HEK293 (cell line): ENCODE data around the gene FAM240A.

Source experiments
- CTCF ChIA-PET: fragments of 350-600 bp; formaldehyde crosslinking; extraction: SDS; loops from one replicate; lab custom pipeline; 2021; ENCODE audit warnings: antibody characterized with exemption; lab: Yijun Ruan, JAX
- POLR2A ChIA-PET: fragments of 300-600 bp; formaldehyde crosslinking; extraction: SDS; loops from one replicate; lab custom pipeline; 2020; ENCODE audit warnings: antibody characterized with exemption, inconsistent platforms; lab: Yijun Ruan, JAX
- H3K27ac ChIP-seq: fragments of 200-500 bp; sonication (Bioruptor generic); 2 replicates; pipeline ENCODE4 v1.5.1; 2014; ENCODE audit warnings: low read depth, low read length, control low read depth, inconsistent platforms; ENCODE audit errors: extremely low read depth
- H3K36me3 ChIP-seq, 2 experiments: fragments of 200-500 bp in 1 of 2; sonication (Bioruptor generic) in 1 of 2; 1 replicate in 1 of 2; 2 replicates in 1 of 2; pipeline ENCODE4 v1.5.1; 2014 to 2017; ENCODE audit warnings: inconsistent platforms in 2 of 2, low read length in 2 of 2; ENCODE audit not compliant: control insufficient read depth in 2 of 2, insufficient read depth in 1 of 2
- H3K4me1 ChIP-seq: fragments of 200-500 bp; sonication (Bioruptor generic); 2 replicates; pipeline ENCODE4 v1.5.1; 2014; ENCODE audit warnings: mild to moderate bottlenecking, low read length, inconsistent platforms; ENCODE audit not compliant: control insufficient read depth, insufficient read depth
- H3K4me3 ChIP-seq: 2 replicates; pipeline ENCODE4 v1.5.1; 2011; ENCODE audit warnings: low read depth, mild to moderate bottlenecking, control low read depth, low read length, moderate library complexity
- H3K9me3 ChIP-seq: fragments of 200-500 bp; sonication (Bioruptor generic); 2 replicates; pipeline ENCODE4 v1.5.1; 2014; ENCODE audit warnings: low read depth, low read length, inconsistent platforms; ENCODE audit not compliant: control insufficient read depth, insufficient read depth
- EGR2 ChIP-seq: fragments of 450-650 bp; formaldehyde crosslinking; IDR thresholded peaks from 2 replicates; pipeline ENCODE4 v1.5.1; 2016; ENCODE audit warnings: low read depth, missing biosample characterization, missing genetic modification characterization
- GFI1B ChIP-seq: fragments of 450-650 bp; formaldehyde crosslinking; IDR thresholded peaks from 2 replicates; pipeline ENCODE4 v1.5.1; 2016; ENCODE audit warnings: missing biosample characterization, missing genetic modification characterization
- SP7 ChIP-seq: fragments of 450-650 bp; formaldehyde crosslinking; IDR thresholded peaks from 2 replicates; pipeline ENCODE4 v1.5.1; 2016; ENCODE audit warnings: missing biosample characterization, missing genetic modification characterization
- TCF7L2 ChIP-seq: IDR thresholded peaks from 2 replicates; pipeline ENCODE4 v1.6.1; 2011; ENCODE audit warnings: low read depth, mild to moderate bottlenecking, inconsistent platforms, low read length, moderate library complexity, borderline replicate concordance
- ZBTB6 ChIP-seq: fragments of 450-650 bp; formaldehyde crosslinking; IDR thresholded peaks from 2 replicates; pipeline ENCODE4 v1.5.1; 2017; ENCODE audit warnings: missing biosample characterization, missing genetic modification characterization
- ZFHX2 ChIP-seq: fragments of 450-650 bp; formaldehyde crosslinking; conservative IDR thresholded peaks from 2 replicates; pipeline ENCODE4 v1.5.1; 2016; ENCODE audit warnings: missing biosample characterization, missing genetic modification characterization
- ZIC2 ChIP-seq: fragments of 450-650 bp; formaldehyde crosslinking; IDR thresholded peaks from 2 replicates; pipeline ENCODE4 v1.5.1; 2016; ENCODE audit warnings: missing biosample characterization, missing genetic modification characterization
- ZNF132 ChIP-seq: fragments of 450-650 bp; formaldehyde crosslinking; IDR thresholded peaks from 2 replicates; pipeline ENCODE4 v1.5.1; 2017; ENCODE audit warnings: missing biosample characterization, missing genetic modification characterization, borderline replicate concordance
- ZNF146 ChIP-seq: fragments of 450-650 bp; formaldehyde crosslinking; IDR thresholded peaks from 2 replicates; pipeline ENCODE4 v1.5.1; 2016; ENCODE audit warnings: missing biosample characterization, missing genetic modification characterization
- ZNF18 ChIP-seq: fragments of 450-650 bp; formaldehyde crosslinking; IDR thresholded peaks from 2 replicates; pipeline ENCODE4 v1.5.1; 2016; ENCODE audit warnings: missing biosample characterization, missing genetic modification characterization
- ZNF398 ChIP-seq: fragments of 450-650 bp; formaldehyde crosslinking; IDR thresholded peaks from 2 replicates; pipeline ENCODE4 v1.5.1; 2017; ENCODE audit warnings: missing biosample characterization, missing genetic modification characterization
- ZNF513 ChIP-seq: fragments of 450-650 bp; IDR thresholded peaks from 2 replicates; pipeline ENCODE4 v1.5.1; 2018; ENCODE audit warnings: missing biosample characterization, missing genetic modification characterization
- ZNF514 ChIP-seq: fragments of 450-650 bp; formaldehyde crosslinking; IDR thresholded peaks from 2 replicates; pipeline ENCODE4 v1.5.1; 2016; ENCODE audit warnings: missing biosample characterization, missing genetic modification characterization
- ZNF548 ChIP-seq: fragments of 450-650 bp; formaldehyde crosslinking; IDR thresholded peaks from 2 replicates; pipeline ENCODE4 v1.5.1; 2016; ENCODE audit warnings: missing biosample characterization, missing genetic modification characterization
- ZNF610 ChIP-seq: fragments of 450-650 bp; formaldehyde crosslinking; IDR thresholded peaks from 2 replicates; pipeline ENCODE4 v1.5.1; 2016; ENCODE audit warnings: missing biosample characterization, missing genetic modification characterization, borderline replicate concordance
- ZNF623 ChIP-seq: fragments of 450-650 bp; formaldehyde crosslinking; IDR thresholded peaks from 2 replicates; pipeline ENCODE4 v1.5.1; 2016; ENCODE audit warnings: missing biosample characterization, missing genetic modification characterization
- ZNF624 ChIP-seq: fragments of 450-650 bp; formaldehyde crosslinking; IDR thresholded peaks from 2 replicates; pipeline ENCODE4 v1.5.1; 2017; ENCODE audit warnings: missing biosample characterization, missing genetic modification characterization
- ZNF707 ChIP-seq: fragments of 450-650 bp; formaldehyde crosslinking; IDR thresholded peaks from 2 replicates; pipeline ENCODE4 v1.5.1; 2016; ENCODE audit warnings: missing biosample characterization, missing genetic modification characterization

Gene FAM240A

GRCh38 chr3:46628901-46629369, 16.6 kb downstream of the FAM240A start (continued):
- TF ChIP-seq ZNF514 (tag by site-specific recombination) = no peak
- TF ChIP-seq ZNF623 (tag by site-specific recombination) = no peak
- no peak for TF ChIP-seq TCF7L2
- no peak for TF ChIP-seq ZNF146 (tag by site-specific recombination)
- TF ChIP-seq ZBTB6 (tag by site-specific recombination) = no peak
- no peak for TF ChIP-seq ZNF610 (tag by site-specific recombination)
- TF ChIP-seq SP7 (tag by site-specific recombination) = no peak
- TF ChIP-seq ZNF624 = no peak
- TF ChIP-seq ZNF707 (tag by site-specific recombination) = no peak
- no peak for TF ChIP-seq GFI1B
- no peak for TF ChIP-seq ZNF548 (tag by site-specific recombination)

- Histone ChIP-seq H3K4me1 (no peaks in the 10 kb centered on the region), H3K27ac (no peak overlapping the region), H3K9me3 (no peaks in the 10 kb centered on the region), H3K4me3 (no peak overlapping the region), H3K36me3 (no peaks in the 10 kb centered on the region)
- POLR2A ChIA-PET = no interaction called here
- TF ChIP-seq ZNF513 (tag by site-specific recombination) = peak; percentile 83
- peak; percentile 76 for TF ChIP-seq ZIC2
- TF ChIP-seq ZNF398 (tag by site-specific recombination) = peak; percentile 41; the same call in 1 of the 2 replicates
- TF ChIP-seq ZNF18 (tag by site-specific recombination) = no peak
- peak; percentile 90 for TF ChIP-seq ZFHX2 (tag by site-specific recombination)
- TF ChIP-seq ZNF132 (tag by site-specific recombination) = no peak
- TF ChIP-seq EGR2 (tag by site-specific recombination) = peak; percentile 92
- CTCF ChIA-PET = interaction anchor here (0.7 to 5.0 kb wide), 4 partner anchors 99 to 277 kb away, joined by 3 to 29 read pairs (median 4); no protein-coding TSS in a partner anchor
These were observed 17.5 kb downstream of the FAM240A start for GRCh38 chr3:46629551-46630517.
